ENCODE data around the gene CRMP1.
"Not testable (repeated sequence)": the region's sequence is repeated elsewhere in the genome, so short reads cannot be mapped to it uniquely, and the experiment has no call there.

Gene CRMP1

DNA sequence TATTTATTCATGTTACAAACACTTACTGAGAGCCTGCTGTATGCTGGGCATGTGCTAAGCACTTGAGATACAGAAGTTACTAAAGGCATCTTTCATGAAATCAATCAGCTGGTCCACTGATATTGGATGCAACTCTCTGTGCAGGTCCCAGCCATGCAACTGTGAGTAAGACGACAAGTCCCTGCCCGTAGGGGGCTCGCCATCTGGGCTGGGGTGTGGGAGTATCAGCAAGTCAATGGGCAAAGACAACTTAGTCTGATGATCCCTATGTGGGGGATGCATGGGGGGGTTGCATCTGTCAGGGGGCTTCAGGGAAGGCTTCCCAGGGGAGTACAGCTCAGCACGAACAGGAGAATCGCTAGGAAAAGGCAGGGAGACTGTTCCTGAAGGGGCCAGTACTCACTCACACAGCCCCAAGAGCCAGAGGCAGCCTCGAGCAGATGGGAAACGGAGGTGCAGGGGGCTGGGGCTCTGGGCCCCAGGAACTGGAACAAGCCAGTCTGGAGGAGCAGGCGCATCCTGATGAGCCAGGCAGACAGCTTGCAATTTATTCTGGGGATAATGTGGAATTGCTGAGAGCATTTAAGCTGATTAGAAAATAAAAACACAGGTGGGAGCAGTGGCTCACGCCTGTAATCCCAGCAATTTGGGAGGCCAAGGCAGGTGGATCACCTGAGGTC is 40.2 kb downstream of the CRMP1 start:
- no peak for DNase-seq

DNA sequence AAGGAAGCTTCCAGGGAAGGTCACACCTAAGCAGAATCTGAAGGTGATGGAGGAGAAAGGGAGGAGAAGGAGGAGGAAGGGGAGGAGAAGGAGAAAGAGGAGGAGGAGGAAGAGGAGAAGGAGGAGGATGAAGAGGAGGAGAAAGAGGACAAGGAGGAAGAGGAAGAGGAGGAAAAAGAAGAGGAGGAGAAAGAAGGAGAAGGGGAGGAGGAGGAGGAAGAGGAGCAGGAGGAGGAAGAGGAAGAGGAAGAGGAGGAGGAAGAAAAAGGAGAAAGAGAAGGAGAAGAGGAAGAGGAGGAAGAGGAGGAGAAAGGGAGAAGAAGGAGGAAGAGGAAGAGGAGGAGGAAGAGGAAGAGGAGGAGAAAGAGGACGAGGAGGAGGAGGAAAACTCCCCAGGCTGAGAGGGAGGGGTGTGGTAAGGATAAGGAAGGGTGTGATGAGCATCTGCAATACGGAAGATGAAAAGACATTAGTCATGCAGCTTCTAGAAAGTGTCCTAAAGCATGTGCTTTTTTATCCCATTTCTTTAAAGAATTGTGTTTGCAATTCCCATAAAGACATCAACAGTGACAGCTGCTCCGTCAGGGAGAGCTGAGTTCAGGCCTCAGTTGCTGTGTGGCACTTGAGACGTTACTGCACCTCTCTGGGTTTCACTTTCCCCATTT is 41.1 kb downstream of the CRMP1 start:
- no peak for DNase-seq

DNA sequence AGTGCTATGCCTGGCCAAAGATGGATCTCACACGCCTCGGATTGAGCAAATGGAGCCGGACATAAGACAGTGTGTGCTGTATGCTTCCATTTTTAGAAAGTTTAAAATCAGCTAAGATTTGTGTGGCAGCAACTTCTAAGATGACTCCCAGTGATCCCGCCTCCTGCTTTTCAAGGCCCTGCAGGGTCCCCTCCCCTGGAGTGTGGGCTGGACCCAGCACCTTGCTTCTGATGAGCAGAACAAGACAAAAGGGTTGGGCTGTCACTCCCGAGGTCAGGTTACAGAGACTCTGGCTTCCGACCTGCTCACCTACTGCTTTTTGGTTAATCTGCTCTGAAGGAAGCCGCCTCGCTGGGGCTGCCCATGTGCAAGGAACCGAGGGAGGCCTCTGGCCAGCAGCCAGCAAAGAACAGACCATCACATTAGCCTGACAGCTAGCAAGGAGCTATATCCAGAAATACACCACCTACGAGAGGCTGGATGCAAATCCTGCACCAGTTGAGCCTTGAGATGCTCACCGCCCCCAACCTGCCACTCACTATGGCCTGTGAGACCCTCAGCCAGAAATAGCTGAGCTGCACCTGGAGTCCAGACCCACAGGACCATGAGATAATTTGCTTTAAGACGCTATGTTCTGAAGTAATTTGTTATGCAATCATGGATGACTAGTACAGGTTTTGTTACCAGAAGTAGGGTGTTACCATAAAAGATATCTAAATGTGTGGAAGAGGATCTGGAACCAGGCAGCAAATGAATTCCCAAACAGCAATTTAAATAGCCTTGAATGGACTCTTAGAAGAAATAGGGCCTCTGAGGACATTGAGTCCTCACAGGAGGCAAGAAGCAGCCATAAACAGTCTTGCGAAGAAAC is 47.6 kb downstream of the CRMP1 start:
- no peak for DNase-seq

DNA sequence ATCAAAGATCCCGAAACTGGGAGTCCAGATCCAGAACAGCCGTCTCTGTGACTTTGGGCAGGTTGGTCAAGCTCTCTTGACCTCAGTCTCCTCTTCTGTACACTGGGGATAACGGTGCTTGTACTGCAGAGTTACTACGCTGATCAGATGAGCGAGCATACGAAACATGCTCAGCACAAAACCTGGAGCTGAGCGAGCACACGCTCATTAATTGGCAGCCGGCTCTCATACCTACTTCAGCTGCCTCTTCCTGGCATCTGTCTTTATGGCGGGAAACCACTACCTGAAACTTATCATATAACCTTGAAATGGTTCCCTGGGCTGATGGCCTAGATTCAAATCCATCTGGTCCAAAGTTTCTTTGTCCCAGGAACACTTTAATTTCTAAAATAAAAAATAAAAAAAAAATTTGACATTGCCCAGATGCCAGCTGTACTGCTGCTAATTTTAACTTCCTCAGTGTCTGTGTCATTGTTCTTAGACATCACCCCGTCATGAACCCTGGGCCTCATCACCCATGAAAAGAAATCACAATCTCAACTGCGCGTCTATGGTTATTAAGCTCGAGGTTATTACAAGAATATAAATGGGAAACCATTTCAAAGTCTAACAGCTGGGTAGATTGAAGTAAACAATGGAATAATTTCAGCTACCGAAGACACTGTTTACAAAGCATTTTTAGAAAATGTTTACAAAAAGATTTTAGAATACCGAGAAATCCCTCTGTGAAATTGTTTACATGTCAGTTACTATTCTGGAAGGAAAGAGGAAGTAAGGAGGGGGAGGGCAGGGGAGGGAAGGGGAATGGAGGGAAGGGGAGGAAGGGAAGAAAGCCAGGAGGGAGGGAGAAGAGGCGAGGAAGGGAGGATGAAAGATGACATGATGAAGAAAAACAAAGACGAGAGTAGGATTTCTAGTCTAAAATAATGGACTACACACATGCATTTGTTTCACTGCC is 49.0 kb downstream of the CRMP1 start:
- no peak for DNase-seq

DNA sequence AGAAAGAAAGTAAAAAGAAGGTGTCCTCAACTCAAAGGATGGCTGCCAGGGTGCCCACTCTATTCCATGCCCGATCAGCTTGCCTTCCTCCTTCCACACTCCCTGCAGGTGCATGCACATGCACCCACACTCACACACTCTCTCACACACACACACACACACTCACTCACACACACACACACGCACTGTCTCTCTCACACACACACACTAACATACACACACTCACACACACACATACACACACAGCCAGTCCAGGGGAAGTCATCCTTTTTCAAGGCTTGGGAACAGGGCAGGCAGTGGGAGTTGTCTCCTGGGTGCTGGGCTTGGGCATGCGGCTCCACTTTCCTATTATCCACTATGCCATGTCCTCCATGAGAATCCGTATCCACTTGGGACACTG is 50.4 kb downstream of the CRMP1 start:
- DNase-seq, result no peak

DNA sequence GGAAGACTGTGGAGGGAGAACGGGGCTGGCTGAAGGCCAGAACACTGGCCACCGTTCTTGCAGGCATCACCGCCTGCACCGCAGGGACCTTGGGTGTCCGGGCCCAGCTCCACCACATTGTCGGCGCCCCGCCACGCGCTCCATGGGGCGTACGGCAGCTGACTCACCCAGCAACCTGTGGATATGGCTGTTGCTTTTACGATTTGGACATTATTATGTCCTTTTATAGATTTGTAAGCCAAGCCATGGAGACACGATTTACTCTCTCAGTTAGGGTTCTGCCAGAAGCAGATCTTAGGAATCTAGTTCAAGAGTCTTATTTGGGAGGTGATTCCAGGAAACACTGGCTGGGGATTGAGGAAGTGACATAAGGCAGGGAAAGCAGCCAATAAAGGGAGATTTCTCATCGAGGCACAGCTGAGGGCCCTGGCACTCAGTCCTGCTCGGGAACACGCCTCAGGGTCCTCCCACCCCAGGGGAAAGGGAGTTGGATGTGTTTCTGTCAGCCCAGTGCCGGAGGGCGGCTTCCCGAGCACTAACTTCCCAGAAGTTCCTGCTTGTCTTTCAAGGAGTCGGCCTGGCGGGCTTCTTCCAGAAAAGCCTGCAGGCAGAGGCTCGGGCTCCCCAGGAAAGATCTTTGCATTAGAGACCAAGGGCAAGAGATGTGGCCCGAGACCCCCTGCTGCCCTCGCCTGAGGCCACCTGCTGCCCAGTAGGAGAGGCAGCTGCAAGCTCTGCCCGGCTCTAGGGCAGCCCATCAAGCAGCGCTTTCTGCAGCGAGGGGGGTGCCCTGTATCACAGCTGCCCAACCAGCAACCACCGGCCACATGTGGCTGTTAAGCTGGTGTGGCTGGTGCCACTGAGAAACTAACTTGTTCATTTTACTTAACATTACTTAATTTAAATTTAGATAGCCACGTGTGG is 52.9 kb downstream of the CRMP1 start:
- no peak for DNase-seq

DNA sequence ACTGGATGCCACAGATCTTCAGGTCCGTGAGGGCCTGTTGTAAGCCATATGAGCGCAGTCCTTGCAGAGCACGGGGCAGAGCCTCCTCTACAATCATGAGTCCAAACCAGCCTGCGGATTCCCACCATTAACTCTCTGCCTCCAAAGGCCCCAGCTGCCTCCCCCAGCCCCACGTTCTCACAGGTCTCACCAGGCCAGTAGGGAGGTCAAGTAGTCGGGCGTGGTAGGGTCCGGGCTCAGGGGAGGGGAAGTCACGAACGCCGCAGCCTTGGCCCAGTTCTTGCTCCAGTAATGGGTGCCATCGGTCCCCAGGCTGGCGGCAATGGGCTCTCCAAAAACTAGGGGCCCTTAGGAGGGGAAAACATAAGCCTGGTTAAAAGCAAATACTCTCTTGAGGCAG is 53.6 kb downstream of the CRMP1 start:
- DNase-seq, result no peak

DNA sequence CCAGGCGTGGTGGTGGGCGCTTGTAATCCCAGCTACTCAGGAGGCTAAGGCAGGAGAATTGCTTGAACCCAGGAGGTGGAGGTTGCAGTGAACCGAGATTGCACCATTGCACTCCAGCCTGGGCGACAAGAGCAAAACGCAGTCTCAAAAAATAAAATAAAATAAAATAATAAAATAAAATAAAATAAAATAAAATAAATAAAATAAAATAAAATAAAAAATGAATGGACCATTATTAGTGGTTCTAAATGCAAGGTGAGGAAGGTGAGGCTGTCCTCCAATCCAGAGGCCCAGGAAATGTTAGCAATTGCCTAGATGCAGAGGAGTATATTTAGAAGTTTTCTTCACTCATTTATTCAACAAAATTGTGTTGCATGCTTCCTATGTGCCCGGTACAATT is 55.4 kb downstream of the CRMP1 start:
- not testable (repeated sequence) for DNase-seq

DNA sequence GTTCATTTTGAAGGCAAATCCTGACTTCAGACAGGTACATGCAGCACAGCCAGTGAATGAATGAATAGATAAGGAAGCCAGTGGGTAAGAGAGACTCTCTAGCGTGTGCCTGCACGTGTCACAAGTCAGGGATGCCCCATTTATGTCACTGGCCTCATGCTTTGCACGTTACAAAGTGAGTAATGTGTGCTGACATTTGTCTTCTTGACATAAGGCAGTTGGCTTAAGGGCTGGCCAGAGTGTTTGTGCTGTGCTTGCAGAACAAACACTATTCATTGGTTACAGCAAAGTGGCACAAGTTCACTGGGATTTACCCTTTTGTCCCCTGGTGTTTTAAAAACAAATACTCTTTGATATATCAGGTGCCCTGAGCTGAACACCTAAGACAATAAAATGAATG is 55.9 kb downstream of the CRMP1 start:
- DNase-seq, result no peak

DNA sequence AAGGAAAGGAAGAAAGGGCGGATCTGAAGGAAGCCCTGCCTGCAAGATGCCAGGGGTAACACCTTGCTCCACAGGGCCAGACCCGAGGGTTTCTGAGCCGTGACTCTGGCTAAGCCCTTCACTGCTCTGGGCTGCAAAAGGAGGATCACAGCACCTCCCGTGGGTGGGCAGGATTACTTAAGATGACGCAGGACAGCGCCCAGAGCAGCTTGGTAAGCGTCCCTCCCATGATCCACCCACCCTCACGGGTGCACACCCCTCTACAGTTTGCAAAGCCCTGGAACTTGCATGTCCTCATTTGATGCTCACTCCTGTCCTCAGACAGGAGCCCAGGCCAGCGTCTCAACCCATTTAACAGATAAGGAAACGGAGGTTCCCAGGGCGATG is 64.9 kb downstream of the CRMP1 start:
- no peak for DNase-seq

DNA sequence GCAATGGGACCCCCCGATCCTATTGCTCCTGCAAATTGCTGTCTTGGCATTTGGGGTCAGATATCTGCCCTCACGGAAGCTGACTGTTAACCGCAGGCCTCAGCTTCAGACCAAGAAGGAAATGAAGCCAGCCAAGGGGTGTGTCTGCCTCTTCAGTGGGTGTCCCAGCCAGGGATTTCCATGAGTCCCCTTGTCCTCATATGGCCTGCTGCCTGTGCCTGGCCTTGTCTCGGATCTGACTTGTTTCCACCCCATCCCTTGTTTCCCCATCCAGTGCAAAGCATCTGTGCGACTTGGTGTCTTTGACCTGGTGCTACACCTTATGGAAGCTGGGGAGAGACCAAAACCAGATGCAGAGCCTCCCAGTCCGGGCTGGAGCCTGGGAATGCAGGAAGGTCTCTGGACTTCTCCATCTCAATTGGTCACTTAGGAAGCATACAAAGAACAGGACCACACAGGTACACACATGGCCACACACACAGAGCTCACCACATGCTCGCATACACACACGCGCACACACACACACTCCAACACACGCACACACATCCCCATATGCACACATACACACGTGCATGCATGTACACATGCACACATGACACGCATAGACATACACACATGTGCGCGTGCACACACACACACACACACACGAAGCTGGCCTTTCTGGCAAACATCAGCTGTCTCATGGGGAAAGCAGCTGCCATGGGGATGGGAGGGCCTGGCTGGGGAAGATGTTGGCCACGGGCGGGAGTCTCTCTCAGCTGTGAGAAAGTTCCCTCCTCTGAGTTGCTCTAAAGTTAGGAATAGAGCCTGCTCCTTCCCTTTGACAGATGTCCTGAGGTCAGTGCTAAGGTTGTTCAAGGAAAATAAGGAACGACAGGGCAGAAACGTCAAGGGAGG is 65.5 kb downstream of the CRMP1 start:
- DNase-seq, result no peak

DNA sequence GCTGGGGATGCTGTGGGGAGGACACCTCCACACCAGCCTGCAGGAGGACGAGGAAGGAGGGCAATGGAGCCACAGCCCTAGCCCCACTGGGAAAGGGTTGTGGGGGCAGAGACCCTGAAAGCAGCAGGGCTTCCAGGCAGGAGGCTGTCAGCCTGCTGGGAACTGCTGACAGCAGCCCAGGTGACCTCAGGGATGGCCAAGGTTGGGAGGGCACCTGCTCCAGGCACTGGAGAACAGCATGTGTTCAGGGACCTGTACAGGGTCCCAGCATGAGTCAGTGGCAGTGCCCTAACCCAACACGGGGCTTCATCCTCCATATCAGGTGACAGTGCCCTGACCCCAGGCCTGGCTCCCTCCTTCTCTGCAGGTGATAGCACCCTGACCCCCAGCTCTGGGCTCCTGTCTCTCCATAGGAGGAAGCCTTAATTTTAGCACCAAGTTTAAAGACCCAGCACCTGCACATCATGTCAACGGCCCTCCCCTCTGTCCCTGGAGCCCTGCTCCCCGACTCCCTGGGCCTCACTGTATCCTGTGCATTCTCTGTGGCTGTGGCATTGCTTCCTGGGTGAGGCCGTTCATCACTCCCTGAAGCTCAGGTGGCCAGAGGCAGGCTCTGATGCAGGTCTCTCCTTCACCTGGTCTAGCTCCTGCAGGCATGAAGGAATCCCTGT is 66.3 kb downstream of the CRMP1 start:
- DNase-seq, result no peak

DNA sequence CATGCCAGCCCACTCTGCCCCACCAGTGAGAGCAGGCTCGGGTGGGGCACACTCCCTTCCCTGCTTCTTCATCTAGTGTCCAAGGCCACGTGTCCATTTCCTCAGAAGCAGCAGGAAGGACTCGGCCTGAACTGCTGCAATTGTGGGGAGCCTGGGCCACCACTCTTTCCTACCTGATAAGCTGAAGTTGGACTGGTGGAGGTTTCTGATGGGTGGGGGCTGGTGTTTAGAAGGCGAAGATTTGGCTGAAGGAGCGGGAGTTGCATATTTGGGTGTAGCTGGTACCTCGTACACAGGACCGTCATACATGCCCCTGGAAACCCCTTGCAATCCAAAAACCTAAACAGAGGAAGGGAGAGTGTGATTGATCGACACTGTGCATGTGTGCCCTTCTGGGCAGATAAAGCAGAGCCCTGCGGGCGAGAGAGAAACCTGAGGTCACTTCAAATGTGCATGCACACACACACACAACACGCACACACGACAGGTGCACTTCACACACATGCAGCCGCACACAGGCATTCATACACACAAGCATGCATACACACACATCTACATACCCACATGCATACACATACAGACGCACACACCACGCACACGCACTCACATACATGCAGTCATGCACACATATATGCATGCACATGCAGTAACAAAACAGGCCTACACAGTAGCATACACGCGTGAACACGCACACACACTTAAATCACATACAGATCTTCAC is 67.4 kb downstream of the CRMP1 start:
- DNase-seq, result no peak

DNA sequence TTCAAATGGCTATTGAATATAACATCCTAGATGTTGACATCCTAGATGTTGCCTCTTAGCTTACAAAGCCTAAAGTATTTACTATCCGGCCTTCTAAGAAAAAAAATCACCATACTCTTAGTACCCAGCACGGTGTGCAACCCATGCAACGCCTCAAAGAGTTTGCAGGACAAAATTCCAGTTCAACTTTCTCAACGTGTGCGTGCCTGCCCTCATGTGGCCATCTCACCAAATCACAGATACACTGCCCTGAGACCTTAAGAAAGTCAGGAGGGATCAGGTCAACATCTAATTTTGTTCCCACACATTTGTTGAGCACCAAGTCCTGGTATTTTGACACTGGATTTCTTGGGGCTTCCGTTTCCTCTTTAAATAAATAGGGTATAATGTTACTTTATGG is 68.3 kb downstream of the CRMP1 start:
- DNase-seq, result no peak

DNA sequence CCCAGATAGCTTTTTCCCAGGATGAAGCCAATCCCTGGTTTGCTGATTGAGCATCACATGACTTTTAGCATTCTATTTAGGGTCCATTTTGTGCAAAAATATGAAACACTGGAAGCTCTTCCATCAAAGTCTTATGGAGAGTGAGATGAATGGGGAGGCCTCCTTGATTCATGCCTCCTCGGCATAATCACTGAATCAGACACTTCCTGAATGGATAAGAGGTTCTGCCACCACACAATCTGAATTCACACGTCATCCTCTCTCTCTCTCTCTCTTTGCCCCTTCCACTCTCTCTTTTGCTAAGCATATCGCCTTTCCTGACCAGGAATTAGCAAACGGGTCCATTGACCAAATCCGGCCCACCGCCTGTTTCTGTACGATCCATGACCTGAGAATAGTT is 68.7 kb downstream of the CRMP1 start:
- DNase-seq, result no peak

DNA sequence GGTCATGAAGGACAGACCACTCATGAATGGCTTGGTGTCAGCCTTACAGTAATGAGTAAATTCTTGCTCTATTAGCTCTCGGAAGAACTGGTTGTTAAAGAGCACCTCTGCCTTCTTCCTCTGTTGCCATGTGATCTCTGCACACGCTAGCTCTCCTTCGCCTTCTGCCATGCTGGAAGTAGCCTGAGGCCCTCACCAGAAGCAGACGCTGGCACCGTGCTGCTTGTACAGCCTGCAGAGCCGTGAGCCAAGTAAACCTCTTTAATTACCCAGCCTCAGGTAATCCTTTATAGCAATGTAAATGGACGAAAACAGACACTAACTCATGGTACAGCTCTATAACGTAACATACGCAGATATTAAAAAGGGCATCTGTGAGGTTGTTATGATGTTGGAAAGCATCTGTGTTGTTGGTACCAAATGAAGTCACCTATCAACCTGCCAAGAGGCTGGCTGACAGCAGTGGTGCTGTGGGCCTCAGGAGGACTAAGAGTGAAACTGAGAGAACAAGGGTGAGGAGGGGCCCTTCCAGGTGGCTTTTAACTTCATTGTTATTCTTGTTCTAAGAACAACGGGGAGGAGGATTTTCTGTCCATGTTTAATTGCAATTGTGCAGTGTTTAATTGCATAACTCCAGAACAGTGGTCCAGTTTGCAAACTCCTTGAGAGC is 69.2 kb downstream of the CRMP1 start:
- no peak for DNase-seq

DNA sequence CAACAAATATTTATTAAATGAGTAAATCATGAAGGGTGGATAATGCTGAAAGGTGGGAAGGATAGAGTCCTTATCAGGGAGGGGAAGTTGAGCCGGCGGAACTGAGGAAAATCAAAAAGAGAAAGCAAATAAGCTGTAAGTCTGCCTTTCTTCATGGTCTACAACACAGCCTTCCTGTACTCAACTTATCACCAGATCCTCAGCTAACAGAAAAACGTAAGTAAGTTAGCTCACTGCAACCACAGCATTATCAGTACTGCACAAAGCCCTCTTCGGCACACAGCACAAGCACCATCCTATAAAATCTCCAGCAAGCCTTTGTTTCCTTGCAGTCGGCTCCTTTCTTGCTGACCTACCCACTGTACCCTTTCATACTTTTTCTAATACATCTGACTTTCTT is 70.3 kb downstream of the CRMP1 start:
- no peak for DNase-seq

DNA sequence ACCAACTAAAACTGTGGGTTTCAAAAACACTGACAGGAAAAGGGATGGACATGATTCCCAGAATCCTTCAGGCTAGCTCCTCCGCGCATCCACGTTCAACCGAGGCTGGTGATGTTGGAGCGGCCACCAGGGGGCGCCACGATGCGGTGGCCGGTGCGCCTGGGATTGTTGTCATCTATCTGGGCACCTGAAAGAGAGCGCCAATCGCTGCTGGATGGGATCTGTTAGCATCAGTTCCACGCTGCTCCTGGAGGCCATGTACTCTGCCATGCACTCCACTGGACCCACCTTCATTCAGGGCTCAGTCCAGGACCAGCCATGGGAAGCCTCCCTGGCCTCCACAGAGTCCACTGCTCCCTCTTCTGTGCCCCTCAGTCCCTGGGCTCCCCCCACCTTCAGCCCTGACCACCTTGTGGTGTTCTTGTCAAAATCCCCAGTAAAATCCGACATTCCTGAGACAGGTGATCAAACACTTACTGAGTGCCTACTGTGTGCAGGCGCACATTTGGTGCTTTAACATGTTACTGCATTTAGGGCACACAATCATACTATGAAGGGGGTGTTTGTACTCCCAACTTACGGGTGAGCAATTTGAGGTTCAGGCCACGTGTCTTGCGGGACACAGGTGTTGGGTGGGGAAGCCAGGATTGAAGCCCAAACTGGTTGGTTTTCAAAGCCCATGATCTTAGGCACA is 71.1 kb downstream of the CRMP1 start:
- no peak for DNase-seq
